ENCODE data around the gene FAM153A.
"Not testable (repeated sequence)": the region's sequence is repeated elsewhere in the genome, so short reads cannot be mapped to it uniquely, and the experiment has no call there.

- not testable (repeated sequence) for TF ChIP-seq EZH2 (IDR thresholded peaks at IDR 0.05; ENCODE audit: insufficient read depth, poor library complexity, severe bottlenecking); EZH2phosphoT487 (IDR thresholded peaks at IDR 0.05; ENCODE audit: insufficient read depth, low read depth)
These were observed 18.7 kb upstream of the FAM153A start for GRCh38 chr5:177801427-177801826.
